ENCODE data around the gene LY6G5C. TPM values are rescaled to one million over a fixed set of nuclear protein-coding genes. Genes with fewer than 3 reads are reported as not detected.

LY6G5C gene
- total and polyA plus RNA-seq, 2 of the 13 experiments (the other 11 are each of a cell fraction or from before 2014, with no cell fraction given), result 0.33 to 0.55 TPM

GRCh38 chr6:31660381-31661261 lies 20.2 kb downstream of the LY6G5C start, which contains the start of gene C6orf47 (continued):
- TF ChIP-seq SMYD3 (CRISPR knock-in tag; IDR thresholded peaks at IDR 0.05) (no peak; the same call in 1 of the 2 replicates), THAP9 (CRISPR knock-in tag; IDR thresholded peaks at IDR 0.05; ENCODE audit: borderline replicate concordance) (no peak), ZNF747 (CRISPR knock-in tag; IDR thresholded peaks at IDR 0.05; ENCODE audit: borderline replicate concordance) (0 out of 2 replicates have a peak, but pooled peaks have one; percentile 33), MAFG (CRISPR knock-in tag; IDR thresholded peaks at IDR 0.05) (no peak), ZNF496 (CRISPR knock-in tag; IDR thresholded peaks at IDR 0.05; ENCODE audit: insufficient replicate concordance) (no peak), ZNF362 (CRISPR knock-in tag; IDR thresholded peaks at IDR 0.05; ENCODE audit: borderline replicate concordance) (no peak), RORA (CRISPR knock-in tag; IDR thresholded peaks at IDR 0.05) (no peak), ZNF776 (CRISPR knock-in tag; IDR thresholded peaks at IDR 0.05) (no peak; the same call in 1 of the 2 replicates), ZNF124 (CRISPR knock-in tag; IDR thresholded peaks at IDR 0.05) (peak; percentile 90), NR2F2 (IDR thresholded peaks at IDR 0.05; ENCODE audit: borderline replicate concordance, low read depth) (no peak), ZSCAN29 (CRISPR knock-in tag; conservative IDR thresholded peaks at IDR 0.05) (0 out of 2 replicates have a peak, but pooled peaks have one; percentile 5), ZNF34 (CRISPR knock-in tag; IDR thresholded peaks at IDR 0.05; ENCODE audit: borderline replicate concordance) (0 out of 2 replicates have a peak, but pooled peaks have one; percentile 25), ZKSCAN1 (IDR thresholded peaks at IDR 0.05; ENCODE audit: low read length) (no peak), THRA (CRISPR knock-in tag; IDR thresholded peaks at IDR 0.05; ENCODE audit: borderline replicate concordance) (peak; percentile 52; the same call in 1 of the 2 replicates), ZNF619 (CRISPR knock-in tag; IDR thresholded peaks at IDR 0.05) (0 out of 2 replicates have a peak, but pooled peaks have one; percentile 64), ZNF768 (CRISPR knock-in tag; IDR thresholded peaks at IDR 0.05) (peak; percentile 86; the same call in 1 of the 2 replicates), IKZF1 (IDR thresholded peaks at IDR 0.05) (no peak), MBD4 (IDR thresholded peaks at IDR 0.05; ENCODE audit: borderline replicate concordance, low read length) (no peak), ATF7-NPFF (CRISPR knock-in tag; IDR thresholded peaks at IDR 0.05; ENCODE audit: low read depth) (peak; percentile 82; the same call in 1 of the 2 replicates), ERF (CRISPR knock-in tag; IDR thresholded peaks at IDR 0.05) (peak; percentile 97), SP5 (CRISPR knock-in tag; IDR thresholded peaks at IDR 0.05; ENCODE audit: borderline replicate concordance, low read depth) (peak; percentile 47), MTA1 (CRISPR knock-in tag; IDR thresholded peaks at IDR 0.05; ENCODE audit: borderline replicate concordance) (peak; percentile 71; the same call in 1 of the 2 replicates), ZIK1 (CRISPR knock-in tag; IDR thresholded peaks at IDR 0.05; ENCODE audit: borderline replicate concordance, low read depth) (peak; percentile 57; the same call in 1 of the 2 replicates), SMC3 (IDR thresholded peaks at IDR 0.05; ENCODE audit: low read length) (no peak), TOE1 (CRISPR knock-in tag; IDR thresholded peaks at IDR 0.05) (no peak)
